Measurements from ENCODE around the gene CTDSPL.

DNA sequence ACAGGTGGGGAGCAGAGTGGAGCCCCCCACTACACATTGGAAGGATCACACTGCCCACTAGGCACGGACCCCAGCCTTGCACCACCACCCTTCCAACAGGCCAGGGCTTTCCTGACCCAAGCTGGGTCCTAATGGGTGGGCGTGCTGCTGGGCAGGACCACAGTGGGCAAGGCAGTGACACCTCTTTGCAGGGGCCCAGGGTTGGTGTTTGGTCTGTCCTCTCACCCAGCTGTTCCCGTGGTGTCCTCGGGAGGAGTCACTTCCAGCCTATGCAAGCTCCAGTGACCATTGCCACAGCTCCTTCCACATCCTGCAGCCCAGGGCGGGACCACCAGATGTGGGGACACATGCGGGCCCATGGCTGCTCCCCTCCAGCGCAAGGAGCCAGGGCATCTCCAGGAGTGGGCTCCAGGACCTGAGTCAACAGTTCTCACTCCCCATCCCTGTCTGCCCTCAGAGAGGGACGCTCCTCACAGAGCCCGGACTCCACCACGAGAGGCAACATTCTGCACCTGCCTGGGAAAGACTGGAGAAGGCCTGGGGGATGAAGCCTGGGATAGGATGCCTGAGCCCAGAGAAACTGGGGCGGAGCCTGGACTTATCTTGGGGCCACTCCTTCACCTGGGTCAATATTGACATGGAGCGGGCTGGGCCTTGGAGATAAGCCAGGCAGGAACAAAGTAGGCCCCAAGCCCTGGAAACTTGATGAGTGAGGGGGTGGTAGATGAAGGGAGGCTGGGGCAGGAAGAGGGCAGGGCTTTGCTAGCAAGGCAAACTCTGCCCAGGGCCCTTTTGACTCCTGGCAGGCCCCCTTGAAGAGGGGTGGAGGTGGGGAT, 125.0 kb downstream of the CTDSPL start:
- no peak for TF ChIP-seq POLR2A (IDR thresholded peaks at IDR 0.05; ENCODE audit: low read length)
- TF ChIP-seq GATA1 (IDR thresholded peaks at IDR 0.05; ENCODE audit: low read depth, low read length) = no peak
